ENCODE data around the gene ZNF229.

The ZNF229 gene

GRCh38 chr19:44452367-44452766 lies 4.1 kb upstream of the ZNF229 start:
- TF ChIP-seq TSHZ2 (CRISPR knock-in tag; IDR thresholded peaks at IDR 0.05) (no peak), ARNTL (CRISPR knock-in tag; IDR thresholded peaks at IDR 0.05; ENCODE audit: borderline replicate concordance, low read depth) (no peak), ZFP30 (CRISPR knock-in tag; IDR thresholded peaks at IDR 0.05) (no peak), ZNF8 (CRISPR knock-in tag; IDR thresholded peaks at IDR 0.05) (no peak), SNAI2 (CRISPR knock-in tag; IDR thresholded peaks at IDR 0.05) (no peak), OSR1 (CRISPR knock-in tag; IDR thresholded peaks at IDR 0.05) (no peak), ISL1 (CRISPR knock-in tag; IDR thresholded peaks at IDR 0.05) (no peak), TOX (CRISPR knock-in tag; IDR thresholded peaks at IDR 0.05; ENCODE audit: borderline replicate concordance) (no peak), CSDC2 (CRISPR knock-in tag; IDR thresholded peaks at IDR 0.05) (no peak), BACH2 (CRISPR knock-in tag; IDR thresholded peaks at IDR 0.05; ENCODE audit: borderline replicate concordance) (no peak), ZNF70 (CRISPR knock-in tag; IDR thresholded peaks at IDR 0.05) (no peak), ZFP3 (CRISPR knock-in tag; IDR thresholded peaks at IDR 0.05) (no peak), CREB5 (CRISPR knock-in tag; IDR thresholded peaks at IDR 0.05; ENCODE audit: low read depth) (no peak), POU6F1 (CRISPR knock-in tag; IDR thresholded peaks at IDR 0.05; ENCODE audit: borderline replicate concordance, low read depth) (no peak), ZNF565 (CRISPR knock-in tag; conservative IDR thresholded peaks at IDR 0.05; ENCODE audit: low read depth) (no peak), ZC3H10 (CRISPR knock-in tag; IDR thresholded peaks at IDR 0.05) (no peak), CSRNP3 (CRISPR knock-in tag; IDR thresholded peaks at IDR 0.05) (no peak), PPARA (CRISPR knock-in tag; IDR thresholded peaks at IDR 0.05; ENCODE audit: borderline replicate concordance) (no peak)
- ATAC-seq: no peak

- TF ChIP-seq GLIS3 (CRISPR knock-in tag; IDR thresholded peaks at IDR 0.05) (no peak), ZNF70 (CRISPR knock-in tag; IDR thresholded peaks at IDR 0.05) (no peak), PATZ1 (CRISPR knock-in tag; IDR thresholded peaks at IDR 0.05; ENCODE audit: borderline replicate concordance) (no peak), CSRNP3 (CRISPR knock-in tag; IDR thresholded peaks at IDR 0.05) (no peak), ZNF565 (CRISPR knock-in tag; conservative IDR thresholded peaks at IDR 0.05; ENCODE audit: low read depth) (no peak), RARB (CRISPR knock-in tag; IDR thresholded peaks at IDR 0.05) (no peak), ZFP30 (CRISPR knock-in tag; IDR thresholded peaks at IDR 0.05) (no peak), TSHZ2 (CRISPR knock-in tag; IDR thresholded peaks at IDR 0.05) (no peak)
- ATAC-seq: no peak
These were observed 3.4 kb upstream of the ZNF229 start for GRCh38 chr19:44451687-44452086.
